Skeletal muscle tissue (tissue), 4 donors: ENCODE results near the gene THSD4. TPM values are rescaled to one million over a fixed set of nuclear protein-coding genes. Genes with fewer than 3 reads are reported as not detected.

ENCODE experiments used
- H3K27ac ChIP-seq: one replicate; pipeline ENCODE4 v1.7.0; 2013; ENCODE audit warnings: mild to moderate bottlenecking, low read depth, low read length, inconsistent platforms
- H3K27me3 ChIP-seq, 3 donors: one replicate each; pipeline ENCODE4 v1.7.0; 2013; ENCODE audit warnings: low read length in 3 of 3; ENCODE audit not compliant: control insufficient read depth in 3 of 3, insufficient read depth in 3 of 3
- H3K36me3 ChIP-seq, 3 donors: one replicate each; pipeline ENCODE4 v1.7.0; 2013; ENCODE audit warnings: low read length in 3 of 3; ENCODE audit not compliant: control insufficient read depth in 3 of 3, insufficient read depth in 3 of 3
- H3K4me1 ChIP-seq, 3 donors: one replicate each; pipeline ENCODE4 v1.7.0; 2013; ENCODE audit warnings: low read length in 3 of 3, mild to moderate bottlenecking in 3 of 3; ENCODE audit not compliant: control insufficient read depth in 3 of 3, insufficient read depth in 3 of 3
- H3K4me3 ChIP-seq, 3 donors: one replicate each; pipeline ENCODE4 v1.7.0; 2013; ENCODE audit warnings: low read length in 3 of 3
- H3K9ac ChIP-seq, 3 donors: one replicate each; pipeline ENCODE4 v1.7.0; 2013; ENCODE audit warnings: low read length in 3 of 3, mild to moderate bottlenecking in 3 of 3, moderate library complexity in 2 of 3, low read depth in 1 of 3
- H3K9me3 ChIP-seq, 3 donors: one replicate each; pipeline ENCODE4 v1.7.0; 2013; ENCODE audit warnings: low read length in 3 of 3; ENCODE audit not compliant: control insufficient read depth in 3 of 3
- total RNA-seq: library from RNA; depleted of rRNA; stranded (reverse); fragments of >200 nt; gene quantifications from one replicate; pipeline ENCODE4 v1.2.3, GENCODE V29; 2014
- donor health status: Osteomylitis.

THSD4 gene
- total RNA-seq, 1 donor from 2014 or later, result 15.7 TPM

GRCh38 chr15:71455107-71455506 lies 339.8 kb downstream of the THSD4 start:
- peaks cover 15 to 21% (median 17%) of the 10 kb centered on the region in 3 donors for H3K4me1 ChIP-seq
- H3K36me3 ChIP-seq, result no peaks in the 10 kb centered on the region

GRCh38 chr15:71455878-71456277 lies 340.6 kb downstream of the THSD4 start:
- Histone ChIP-seq H3K9me3 (no peaks in the 10 kb centered on the region), H3K36me3 (no peaks in the 10 kb centered on the region), H3K9ac (peak overlapping the region in 1 of 3 donors; percentile 30), H3K4me1 (peaks cover 15 to 21% (median 17%) of the 10 kb centered on the region in 3 donors), H3K27me3 (peaks cover 0 to 2% (median 0%) of the 10 kb centered on the region in 3 donors), H3K27ac (no peak overlapping the region), H3K4me3 (no peak overlapping the region)

More at GRCh38 chr15:71455107-71455506, 339.8 kb downstream of the THSD4 start:
- Histone ChIP-seq H3K27me3 (peaks cover 0 to 2% (median 0%) of the 10 kb centered on the region in 3 donors), H3K9ac (no peak overlapping the region), H3K27ac (no peak overlapping the region), H3K9me3 (no peaks in the 10 kb centered on the region), H3K4me3 (no peak overlapping the region)

DNA sequence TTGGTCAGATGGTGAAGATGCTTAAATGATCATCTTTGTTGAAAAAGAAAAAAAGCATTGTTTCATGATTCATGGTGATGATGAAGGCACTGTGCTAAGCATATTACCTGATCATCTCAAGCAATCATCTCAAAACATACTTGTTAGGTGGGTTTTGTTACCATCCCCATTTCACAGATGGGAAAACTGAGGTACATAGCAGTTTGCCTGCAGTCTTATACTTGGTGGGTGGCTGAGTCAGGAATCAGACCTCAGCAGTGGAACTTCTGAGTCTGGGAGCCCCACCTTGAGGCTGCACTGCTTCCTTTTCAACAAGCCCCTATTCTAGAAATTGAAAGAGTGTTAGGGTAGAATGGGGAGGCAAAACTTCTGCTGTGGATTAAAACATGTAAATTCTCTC lies 341.1 kb downstream of the THSD4 start:
- peaks cover 15 to 21% (median 17%) of the 10 kb centered on the region in 3 donors for H3K4me1 ChIP-seq
- H3K9ac ChIP-seq, result no peak overlapping the region
- no peaks in the 10 kb centered on the region for H3K36me3 ChIP-seq
- no peak overlapping the region for H3K27ac ChIP-seq
- H3K4me3 ChIP-seq, result no peak overlapping the region
- no peaks in the 10 kb centered on the region for H3K9me3 ChIP-seq
- H3K27me3 ChIP-seq, result peaks cover 0 to 2% (median 0%) of the 10 kb centered on the region in 3 donors

GRCh38 chr15:71456811-71457210 lies 341.5 kb downstream of the THSD4 start:
- peaks cover 0 to 2% (median 0%) of the 10 kb centered on the region in 3 donors for H3K27me3 ChIP-seq
- H3K27ac ChIP-seq, result no peak overlapping the region
- H3K36me3 ChIP-seq, result no peaks in the 10 kb centered on the region
- no peak overlapping the region for H3K9ac ChIP-seq
- no peaks in the 10 kb centered on the region for H3K9me3 ChIP-seq
- peaks cover 15 to 21% (median 17%) of the 10 kb centered on the region in 3 donors for H3K4me1 ChIP-seq
- H3K4me3 ChIP-seq, result no peak overlapping the region

DNA sequence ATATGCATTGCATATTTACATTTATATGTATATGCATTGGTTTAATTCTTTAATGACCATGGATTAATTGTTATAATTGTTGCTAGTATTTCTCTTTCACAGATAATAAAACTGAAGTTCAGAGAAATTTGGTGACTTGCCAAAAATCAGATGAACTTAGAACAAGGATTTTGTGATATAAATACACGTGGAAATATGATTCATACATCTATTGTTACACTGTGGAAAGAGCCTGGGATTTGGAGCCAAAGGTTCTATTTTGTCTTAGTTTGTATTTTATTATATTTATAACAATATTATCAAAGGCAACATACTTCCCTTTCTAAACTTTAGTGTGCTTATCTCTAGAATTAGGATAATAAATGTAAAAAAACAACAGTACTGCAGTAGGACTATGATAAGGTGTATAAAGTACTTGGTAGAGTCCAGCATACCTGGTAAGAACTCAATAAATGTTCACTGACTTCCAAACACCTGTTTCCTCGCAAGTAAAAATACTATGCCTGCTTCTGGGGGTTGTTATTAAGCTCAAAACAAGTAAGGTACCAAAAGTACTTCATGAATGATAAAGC lies 342.9 kb downstream of the THSD4 start:
- H3K36me3 ChIP-seq, result no peaks in the 10 kb centered on the region
- no peak overlapping the region for H3K9ac ChIP-seq
- peak overlapping the region; percentile 26 for H3K27ac ChIP-seq
- H3K4me3 ChIP-seq, result no peak overlapping the region
- H3K9me3 ChIP-seq, result no peaks in the 10 kb centered on the region
- H3K27me3 ChIP-seq, result no peaks in the 10 kb centered on the region
- peaks cover 15 to 21% (median 17%) of the 10 kb centered on the region in 3 donors for H3K4me1 ChIP-seq

DNA sequence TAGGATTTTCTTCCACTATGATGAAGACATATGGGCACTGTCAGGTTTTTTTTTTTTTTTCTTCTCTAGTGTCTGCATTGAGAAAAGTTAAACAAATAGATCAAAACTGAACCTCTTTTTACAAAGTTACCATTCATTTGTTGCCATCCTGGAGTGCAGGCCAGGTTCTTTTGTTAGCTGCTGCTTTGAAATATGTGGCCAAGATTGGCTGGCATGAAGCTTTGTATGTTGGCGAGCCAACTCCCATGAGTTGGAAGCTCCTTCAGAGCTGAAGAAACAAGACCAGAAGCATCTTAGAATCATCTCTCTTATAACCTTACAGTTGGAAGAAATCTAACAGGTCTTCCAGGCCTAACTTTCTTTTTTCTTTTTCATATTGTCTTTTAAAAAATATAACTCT lies 346.5 kb downstream of the THSD4 start:
- Histone ChIP-seq H3K9me3 (no peaks in the 10 kb centered on the region), H3K4me3 (no peak overlapping the region), H3K36me3 (no peaks in the 10 kb centered on the region), H3K9ac (no peak overlapping the region), H3K27ac (no peak overlapping the region), H3K4me1 (peaks cover 5 to 6% (median 6%) of the 10 kb centered on the region in 3 donors), H3K27me3 (no peaks in the 10 kb centered on the region)

- H3K36me3 ChIP-seq, result no peaks in the 10 kb centered on the region
- peaks cover 2 to 5% (median 2%) of the 10 kb centered on the region in 3 donors for H3K4me1 ChIP-seq
- H3K9me3 ChIP-seq, result no peaks in the 10 kb centered on the region
- H3K27ac ChIP-seq, result no peak overlapping the region
- H3K27me3 ChIP-seq, result no peaks in the 10 kb centered on the region
- H3K9ac ChIP-seq, result no peak overlapping the region
- H3K4me3 ChIP-seq, result no peak overlapping the region
These were observed 347.4 kb downstream of the THSD4 start for GRCh38 chr15:71462638-71463037.

- peaks cover 0 to 3% (median 0%) of the 10 kb centered on the region in 3 donors for H3K4me1 ChIP-seq
- no peaks in the 10 kb centered on the region for H3K27me3 ChIP-seq
- H3K36me3 ChIP-seq, result no peaks in the 10 kb centered on the region
- H3K27ac ChIP-seq, result no peak overlapping the region
- no peak overlapping the region for H3K9ac ChIP-seq
- H3K9me3 ChIP-seq, result no peaks in the 10 kb centered on the region
- H3K4me3 ChIP-seq, result no peak overlapping the region
These were observed 347.9 kb downstream of the THSD4 start for GRCh38 chr15:71463156-71463665.

GRCh38 chr15:71465131-71465955 lies 350.1 kb downstream of the THSD4 start:
- no peak overlapping the region for H3K9ac ChIP-seq
- no peaks in the 10 kb centered on the region for H3K4me1 ChIP-seq
- no peaks in the 10 kb centered on the region for H3K27me3 ChIP-seq
- H3K27ac ChIP-seq, result no peak overlapping the region
- H3K9me3 ChIP-seq, result no peaks in the 10 kb centered on the region
- no peaks in the 10 kb centered on the region for H3K36me3 ChIP-seq
- no peak overlapping the region for H3K4me3 ChIP-seq

- Histone ChIP-seq H3K27ac (no peak overlapping the region), H3K27me3 (no peaks in the 10 kb centered on the region), H3K9ac (no peak overlapping the region), H3K9me3 (no peaks in the 10 kb centered on the region), H3K4me1 (no peaks in the 10 kb centered on the region), H3K4me3 (no peak overlapping the region), H3K36me3 (no peaks in the 10 kb centered on the region)
These were observed 353.4 kb downstream of the THSD4 start for GRCh38 chr15:71468715-71469114.
